ENCODE data around the gene PCNX2. TPM values are rescaled to one million over a fixed set of nuclear protein-coding genes. Genes with fewer than 3 reads are reported as not detected.

Gene PCNX2
- total RNA-seq, 2 donors from 2014 or later, result 8.1 to 9.0 TPM

DNA sequence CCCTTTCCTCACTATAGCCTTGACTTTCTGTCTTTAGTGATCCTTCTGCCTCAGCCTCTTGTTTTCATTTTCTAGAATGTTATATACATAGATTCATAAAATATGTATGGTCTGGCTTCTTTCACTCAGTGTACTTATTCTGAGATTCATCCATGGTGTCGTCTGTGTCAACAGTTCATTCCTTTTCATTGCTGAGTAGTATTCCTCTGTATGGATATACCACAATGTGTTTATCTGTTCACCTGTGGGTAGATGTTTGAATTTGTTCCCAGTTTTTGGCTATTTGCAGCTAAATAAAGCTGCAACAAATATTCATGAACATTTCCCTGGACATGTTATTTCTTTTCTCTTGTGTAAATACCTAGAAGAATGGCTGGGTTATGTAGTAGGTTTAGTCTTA, 131.8 kb downstream of the PCNX2 start:
- TF ChIP-seq, protein P1, sequence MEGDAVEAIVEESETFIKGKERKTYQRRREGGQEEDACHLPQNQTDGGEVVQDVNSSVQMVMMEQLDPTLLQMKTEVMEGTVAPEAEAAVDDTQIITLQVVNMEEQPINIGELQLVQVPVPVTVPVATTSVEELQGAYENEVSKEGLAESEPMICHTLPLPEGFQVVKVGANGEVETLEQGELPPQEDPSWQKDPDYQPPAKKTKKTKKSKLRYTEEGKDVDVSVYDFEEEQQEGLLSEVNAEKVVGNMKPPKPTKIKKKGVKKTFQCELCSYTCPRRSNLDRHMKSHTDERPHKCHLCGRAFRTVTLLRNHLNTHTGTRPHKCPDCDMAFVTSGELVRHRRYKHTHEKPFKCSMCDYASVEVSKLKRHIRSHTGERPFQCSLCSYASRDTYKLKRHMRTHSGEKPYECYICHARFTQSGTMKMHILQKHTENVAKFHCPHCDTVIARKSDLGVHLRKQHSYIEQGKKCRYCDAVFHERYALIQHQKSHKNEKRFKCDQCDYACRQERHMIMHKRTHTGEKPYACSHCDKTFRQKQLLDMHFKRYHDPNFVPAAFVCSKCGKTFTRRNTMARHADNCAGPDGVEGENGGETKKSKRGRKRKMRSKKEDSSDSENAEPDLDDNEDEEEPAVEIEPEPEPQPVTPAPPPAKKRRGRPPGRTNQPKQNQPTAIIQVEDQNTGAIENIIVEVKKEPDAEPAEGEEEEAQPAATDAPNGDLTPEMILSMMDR (IDR thresholded peaks at IDR 0.05), result no peak
- H3K27ac ChIP-seq, result no peak overlapping the region
- H3K27me3 ChIP-seq, result no peaks in the 10 kb centered on the region
- no peak for DNase-seq (ENCODE audit: low spot score)
- H3K9me3 ChIP-seq, result peaks cover 0 to 10% of the 10 kb centered on the region in 2 donors
- H3K4me3 ChIP-seq, result no peak overlapping the region
- no peaks in the 10 kb centered on the region for H3K36me3 ChIP-seq
- no peaks in the 10 kb centered on the region for H3K4me1 ChIP-seq

DNA sequence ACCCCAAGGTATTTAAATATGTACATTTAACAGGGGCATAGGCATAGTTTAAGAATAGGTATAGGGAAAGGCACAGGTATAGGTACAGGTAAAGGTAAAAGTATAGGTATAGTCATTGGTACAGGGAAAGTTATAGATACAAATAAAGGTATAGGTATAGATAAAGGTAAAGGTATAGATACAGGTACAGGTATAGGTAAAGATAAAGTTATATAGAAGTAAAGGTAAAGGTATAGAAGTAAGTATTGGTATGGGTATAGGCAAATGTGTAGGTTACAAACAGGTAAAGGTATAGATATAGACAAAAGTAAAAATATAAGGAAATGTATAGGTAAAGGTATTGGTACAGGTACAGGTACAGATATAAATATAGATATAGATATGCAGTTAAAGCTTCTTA, 137.2 kb downstream of the PCNX2 start:
- TF ChIP-seq, protein P1 (IDR thresholded peaks at IDR 0.05), result no peak
- DNase-seq (ENCODE audit: low spot score), result no peak
- no peak overlapping the region for H3K27ac ChIP-seq
- H3K9me3 ChIP-seq, result no peaks in the 10 kb centered on the region
- H3K27me3 ChIP-seq, result no peaks in the 10 kb centered on the region
- no peak overlapping the region for H3K4me3 ChIP-seq
- H3K4me1 ChIP-seq, result no peaks in the 10 kb centered on the region
- no peaks in the 10 kb centered on the region for H3K36me3 ChIP-seq

DNA sequence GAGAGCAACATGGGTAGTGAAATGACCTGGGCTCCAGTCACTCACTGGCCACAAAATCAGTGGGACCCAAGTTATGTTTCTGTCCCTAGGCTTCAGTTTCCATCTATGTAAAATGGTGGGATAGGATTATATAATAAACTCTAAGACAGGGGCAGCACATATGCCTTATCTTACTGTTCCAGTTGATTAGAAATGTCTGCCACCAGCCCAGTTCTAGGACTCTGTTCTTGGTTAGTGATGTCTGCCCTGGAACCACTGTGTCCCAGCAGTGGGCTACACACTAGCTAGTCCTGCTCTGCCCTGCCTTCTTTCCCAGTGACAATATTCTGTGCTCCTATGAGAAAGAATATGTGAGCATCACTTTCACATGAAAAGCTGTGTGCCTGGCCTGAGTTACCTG, 138.3 kb downstream of the PCNX2 start:
- TF ChIP-seq, protein P1 (IDR thresholded peaks at IDR 0.05), result no peak
- Histone ChIP-seq H3K9me3 (no peaks in the 10 kb centered on the region), H3K36me3 (no peaks in the 10 kb centered on the region), H3K27ac (no peak overlapping the region), H3K27me3 (no peaks in the 10 kb centered on the region), H3K4me3 (no peak overlapping the region), H3K4me1 (peaks cover 0 to 2% of the 10 kb centered on the region in 2 donors)
- no peak for DNase-seq (ENCODE audit: low spot score)

DNA sequence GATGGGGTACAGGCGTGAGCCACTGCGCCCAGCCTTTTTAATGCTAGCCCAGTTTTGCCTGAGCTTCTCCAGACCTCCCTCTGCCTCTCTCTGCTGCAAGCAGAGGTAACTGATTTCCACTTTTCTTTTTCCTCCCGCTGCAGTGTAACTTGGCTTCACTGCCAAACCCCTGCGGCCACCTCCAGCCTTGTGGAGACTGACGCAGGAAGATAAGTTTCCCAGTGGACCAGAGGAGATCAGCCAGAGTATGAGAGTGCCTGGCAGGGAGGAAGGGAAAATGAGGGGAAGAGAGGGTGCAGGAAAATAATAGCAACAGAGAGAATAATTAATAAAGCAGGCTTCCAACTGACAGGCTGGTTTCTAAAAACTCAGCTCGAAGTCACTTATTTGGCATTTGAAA, 143.7 kb downstream of the PCNX2 start:
- DNase-seq (ENCODE audit: low spot score), result peak; percentile 62

DNA sequence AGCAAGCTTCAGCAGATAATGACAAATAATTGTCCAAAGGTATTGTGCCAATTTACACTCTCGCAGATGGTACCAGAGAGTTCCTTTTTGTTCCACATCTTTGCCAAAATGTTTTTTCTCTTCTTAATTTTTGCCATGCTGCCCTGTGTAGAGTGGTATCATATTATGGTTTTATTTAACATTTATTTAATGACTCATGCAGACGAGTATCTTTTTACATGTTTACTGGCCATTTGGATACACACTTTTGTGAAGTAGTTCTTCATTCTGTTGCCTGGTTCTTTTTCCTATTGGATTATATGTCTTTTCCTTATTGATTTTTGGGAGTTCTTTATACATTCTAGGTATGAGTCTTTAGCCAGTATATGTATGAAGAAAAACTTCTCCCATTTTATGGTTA, 151.1 kb downstream of the PCNX2 start:
- no peak overlapping the region for H3K27ac ChIP-seq
- H3K4me3 ChIP-seq, result no peak overlapping the region
- TF ChIP-seq, protein P1 (IDR thresholded peaks at IDR 0.05), result no peak
- peaks cover 0 to 7% of the 10 kb centered on the region in 2 donors for H3K4me1 ChIP-seq
- H3K27me3 ChIP-seq, result no peaks in the 10 kb centered on the region
- H3K36me3 ChIP-seq, result no peaks in the 10 kb centered on the region
- H3K9me3 ChIP-seq, result no peaks in the 10 kb centered on the region
- no peak for DNase-seq (ENCODE audit: low spot score)

More for the DNA sequence above, 143.7 kb downstream of the PCNX2 start:
- Histone ChIP-seq H3K36me3 (no peaks in the 10 kb centered on the region), H3K27ac (no peak overlapping the region), H3K4me3 (no peak overlapping the region), H3K4me1 (peaks cover 0 to 9% of the 10 kb centered on the region in 2 donors), H3K27me3 (no peaks in the 10 kb centered on the region), H3K9me3 (no peaks in the 10 kb centered on the region)
- TF ChIP-seq, protein P1 (IDR thresholded peaks at IDR 0.05), result no peak

DNA sequence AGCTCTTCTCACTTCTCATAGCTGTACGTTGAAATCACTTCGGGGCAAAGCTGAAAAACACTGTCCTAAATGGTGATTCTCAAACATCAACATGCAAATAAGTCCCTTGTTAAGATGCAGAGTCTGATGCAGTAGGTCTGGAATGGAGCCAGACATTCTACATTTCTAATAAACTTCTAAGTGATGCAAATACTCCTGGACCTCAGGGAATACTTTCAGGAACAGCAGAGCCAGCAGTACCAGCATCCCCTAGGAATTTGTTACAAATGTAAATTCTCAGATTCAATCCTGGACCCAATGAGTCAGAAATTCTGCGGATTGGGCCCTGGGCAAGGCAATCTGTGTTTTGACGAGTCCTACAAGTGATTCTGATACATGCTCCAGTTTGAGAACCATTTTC, 152.3 kb downstream of the PCNX2 start:
- H3K27me3 ChIP-seq, result no peaks in the 10 kb centered on the region
- H3K36me3 ChIP-seq, result no peaks in the 10 kb centered on the region
- DNase-seq (ENCODE audit: low spot score), result no peak
- no peak overlapping the region for H3K27ac ChIP-seq
- no peak overlapping the region for H3K4me3 ChIP-seq
- H3K9me3 ChIP-seq, result no peaks in the 10 kb centered on the region
- H3K4me1 ChIP-seq, result peaks cover 0 to 7% of the 10 kb centered on the region in 2 donors
- TF ChIP-seq, protein P1 (IDR thresholded peaks at IDR 0.05), result no peak

All from right atrium auricular region (tissue), 2 donors.